Measurements from ENCODE around the gene METAP1.
"Not testable (repeated sequence)": the region's sequence is repeated elsewhere in the genome, so short reads cannot be mapped to it uniquely, and the experiment has no call there.

METAP1 gene

GRCh38 chr4:99022566-99022965, 27.0 kb downstream of the METAP1 start:
- Histone ChIP-seq H3K4me2 (ENCODE audit: low read length) (no peak overlapping the region), H3K4me1 (ENCODE audit: control insufficient read depth, low read length) (peaks cover 3% of the 10 kb centered on the region; the same call in 1 of the 2 replicates), H3K79me2 (ENCODE audit: control insufficient read depth, low read length) (peaks cover 99% of the 10 kb centered on the region), H4K20me1 (ENCODE audit: control insufficient read depth, insufficient read depth, low read depth, low read length) (no peaks in the 10 kb centered on the region), H3K27ac (ENCODE audit: low read depth, low read length) (no peak overlapping the region), H3K9me2 (replicated peaks; ENCODE audit: control insufficient read depth, low read length) (no peaks in the 10 kb centered on the region), H3K4me3 (ENCODE audit: low read length) (no peak overlapping the region), H3K9me3 (ENCODE audit: control insufficient read depth, insufficient read depth, low read length) (peaks cover 13% of the 10 kb centered on the region; the same call in 1 of the 2 replicates), H3F3A (ENCODE audit: control insufficient read depth, insufficient read depth) (no peaks in the 10 kb centered on the region), H3K36me3 (ENCODE audit: control insufficient read depth, low read length) (peaks cover 34% of the 10 kb centered on the region), H3K27me3 (ENCODE audit: control insufficient read depth, low read length) (no peaks in the 10 kb centered on the region)
- TF ChIP-seq EZH2phosphoT487 (IDR thresholded peaks at IDR 0.05; ENCODE audit: borderline replicate concordance, low read length): no peak
- TF ChIP-seq, protein P1, sequence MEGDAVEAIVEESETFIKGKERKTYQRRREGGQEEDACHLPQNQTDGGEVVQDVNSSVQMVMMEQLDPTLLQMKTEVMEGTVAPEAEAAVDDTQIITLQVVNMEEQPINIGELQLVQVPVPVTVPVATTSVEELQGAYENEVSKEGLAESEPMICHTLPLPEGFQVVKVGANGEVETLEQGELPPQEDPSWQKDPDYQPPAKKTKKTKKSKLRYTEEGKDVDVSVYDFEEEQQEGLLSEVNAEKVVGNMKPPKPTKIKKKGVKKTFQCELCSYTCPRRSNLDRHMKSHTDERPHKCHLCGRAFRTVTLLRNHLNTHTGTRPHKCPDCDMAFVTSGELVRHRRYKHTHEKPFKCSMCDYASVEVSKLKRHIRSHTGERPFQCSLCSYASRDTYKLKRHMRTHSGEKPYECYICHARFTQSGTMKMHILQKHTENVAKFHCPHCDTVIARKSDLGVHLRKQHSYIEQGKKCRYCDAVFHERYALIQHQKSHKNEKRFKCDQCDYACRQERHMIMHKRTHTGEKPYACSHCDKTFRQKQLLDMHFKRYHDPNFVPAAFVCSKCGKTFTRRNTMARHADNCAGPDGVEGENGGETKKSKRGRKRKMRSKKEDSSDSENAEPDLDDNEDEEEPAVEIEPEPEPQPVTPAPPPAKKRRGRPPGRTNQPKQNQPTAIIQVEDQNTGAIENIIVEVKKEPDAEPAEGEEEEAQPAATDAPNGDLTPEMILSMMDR (IDR thresholded peaks at IDR 0.05; ENCODE audit: low read depth, low read length, poor library complexity, severe bottlenecking): no peak

GRCh38 chr4:99023800-99024251, 28.3 kb downstream of the METAP1 start:
- H3K27ac ChIP-seq (ENCODE audit: low read depth, low read length); H3K27me3 ChIP-seq (ENCODE audit: control insufficient read depth, low read length); H4K20me1 ChIP-seq (ENCODE audit: control insufficient read depth, insufficient read depth, low read depth, low read length); H3K9me2 ChIP-seq (replicated peaks; ENCODE audit: control insufficient read depth, low read length); H3K4me2 ChIP-seq (ENCODE audit: low read length); H3F3A ChIP-seq (ENCODE audit: control insufficient read depth, insufficient read depth); H3K4me3 ChIP-seq (ENCODE audit: low read length): not testable (repeated sequence)
- peaks cover 11% of the 10 kb centered on the region for H3K4me1 ChIP-seq (ENCODE audit: control insufficient read depth, low read length)
- H3K36me3 ChIP-seq (ENCODE audit: control insufficient read depth, low read length): peaks cover 31% of the 10 kb centered on the region
- H3K9me3 ChIP-seq (ENCODE audit: control insufficient read depth, insufficient read depth, low read length): peaks cover 13% of the 10 kb centered on the region; the same call in 1 of the 2 replicates
- peaks cover 99% of the 10 kb centered on the region for H3K79me2 ChIP-seq (ENCODE audit: control insufficient read depth, low read length)

- peaks cover 20% of the 10 kb centered on the region for H3K4me1 ChIP-seq (ENCODE audit: control insufficient read depth, low read length)
- TF ChIP-seq EZH2phosphoT487 (IDR thresholded peaks at IDR 0.05; ENCODE audit: borderline replicate concordance, low read length): no peak
- TF ChIP-seq, protein P1 (IDR thresholded peaks at IDR 0.05; ENCODE audit: low read depth, low read length, poor library complexity, severe bottlenecking): no peak
- H3K4me2 ChIP-seq (ENCODE audit: low read length): no peak overlapping the region
- no peaks in the 10 kb centered on the region for H3K9me2 ChIP-seq (replicated peaks; ENCODE audit: control insufficient read depth, low read length)
- H3K27me3 ChIP-seq (ENCODE audit: control insufficient read depth, low read length): no peaks in the 10 kb centered on the region
- no peak overlapping the region for H3K4me3 ChIP-seq (ENCODE audit: low read length)
- peaks cover 99% of the 10 kb centered on the region for H3K79me2 ChIP-seq (ENCODE audit: control insufficient read depth, low read length)
- H3F3A ChIP-seq (ENCODE audit: control insufficient read depth, insufficient read depth): peaks cover 6% of the 10 kb centered on the region; the same call in 1 of the 2 replicates
- H3K9me3 ChIP-seq (ENCODE audit: control insufficient read depth, insufficient read depth, low read length): peaks cover 10% of the 10 kb centered on the region; the same call in 1 of the 2 replicates
- no peak overlapping the region for H3K27ac ChIP-seq (ENCODE audit: low read depth, low read length)
- H3K36me3 ChIP-seq (ENCODE audit: control insufficient read depth, low read length): peaks cover 30% of the 10 kb centered on the region
- no peaks in the 10 kb centered on the region for H4K20me1 ChIP-seq (ENCODE audit: control insufficient read depth, insufficient read depth, low read depth, low read length)
Observed at GRCh38 chr4:99024481-99025275, 29.2 kb downstream of the METAP1 start.

DNA sequence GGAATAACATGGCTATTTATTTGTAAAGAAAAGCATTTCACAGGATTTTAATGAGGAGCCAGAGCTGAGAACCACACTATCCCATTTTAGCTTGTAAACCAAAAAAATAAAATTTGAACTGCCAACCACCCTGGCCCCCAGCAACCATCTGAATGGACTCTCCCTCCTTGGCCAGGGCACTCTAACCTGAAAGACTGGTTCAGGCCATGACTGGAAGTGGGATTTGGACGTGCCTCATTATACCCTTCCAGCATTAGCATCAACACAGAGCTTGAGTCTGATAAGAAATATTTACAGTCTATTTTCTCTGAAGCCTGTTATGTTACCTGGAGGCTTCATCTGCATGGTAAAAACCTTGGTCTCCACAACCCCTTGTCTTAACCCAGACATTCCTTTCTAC, 30.0 kb downstream of the METAP1 start:
- Histone ChIP-seq H3K36me3 (ENCODE audit: control insufficient read depth, low read length) (peaks cover 33% of the 10 kb centered on the region), H3K4me3 (ENCODE audit: low read length) (no peak overlapping the region), H3F3A (ENCODE audit: control insufficient read depth, insufficient read depth) (peaks cover 6% of the 10 kb centered on the region; the same call in 1 of the 2 replicates), H3K4me1 (ENCODE audit: control insufficient read depth, low read length) (peaks cover 28% of the 10 kb centered on the region), H3K9me3 (ENCODE audit: control insufficient read depth, insufficient read depth, low read length) (peaks cover 4% of the 10 kb centered on the region; the same call in 1 of the 2 replicates), H3K4me2 (ENCODE audit: low read length) (no peak overlapping the region), H4K20me1 (ENCODE audit: control insufficient read depth, insufficient read depth, low read depth, low read length) (no peaks in the 10 kb centered on the region), H3K9me2 (replicated peaks; ENCODE audit: control insufficient read depth, low read length) (no peaks in the 10 kb centered on the region), H3K79me2 (ENCODE audit: control insufficient read depth, low read length) (peaks cover 99% of the 10 kb centered on the region), H3K27ac (ENCODE audit: low read depth, low read length) (no peak overlapping the region), H3K27me3 (ENCODE audit: control insufficient read depth, low read length) (no peaks in the 10 kb centered on the region)
- TF ChIP-seq EZH2phosphoT487 (IDR thresholded peaks at IDR 0.05; ENCODE audit: borderline replicate concordance, low read length): no peak
- TF ChIP-seq, protein P1 (IDR thresholded peaks at IDR 0.05; ENCODE audit: low read depth, low read length, poor library complexity, severe bottlenecking): no peak

Measured in DOHH2 (cell line).